ENCODE data around the gene BMP8B.
"Not testable (repeated sequence)": the region's sequence is repeated elsewhere in the genome, so short reads cannot be mapped to it uniquely, and the experiment has no call there.

Gene BMP8B

GRCh38 chr1:39779137-39779536 is 9.5 kb downstream of the BMP8B start:
- no peak for DNase-seq (ENCODE audit: extremely low read depth in 1 of 2, low read depth in 1 of 2)

GRCh38 chr1:39778463-39779099 is 10.1 kb downstream of the BMP8B start:
- not testable (repeated sequence) for DNase-seq (ENCODE audit: extremely low read depth in 1 of 2, low read depth in 1 of 2)

GRCh38 chr1:39777896-39778295 is 10.8 kb downstream of the BMP8B start:
- not testable (repeated sequence) for DNase-seq (ENCODE audit: extremely low read depth in 1 of 2, low read depth in 1 of 2)

GRCh38 chr1:39777306-39777705 is 11.4 kb downstream of the BMP8B start:
- no peak for DNase-seq (ENCODE audit: extremely low read depth in 1 of 2, low read depth in 1 of 2)

GRCh38 chr1:39776886-39777285 is 11.8 kb downstream of the BMP8B start:
- no peak for DNase-seq (ENCODE audit: extremely low read depth in 1 of 2, low read depth in 1 of 2)

GRCh38 chr1:39776400-39776713 is 12.3 kb downstream of the BMP8B start:
- no peak for DNase-seq (ENCODE audit: extremely low read depth in 1 of 2, low read depth in 1 of 2)

- not testable (repeated sequence) for DNase-seq (ENCODE audit: extremely low read depth in 1 of 2, low read depth in 1 of 2)
Observed at GRCh38 chr1:39775676-39776399, 12.8 kb downstream of the BMP8B start.

GRCh38 chr1:39775141-39775540 is 13.5 kb downstream of the BMP8B start:
- DNase-seq (ENCODE audit: extremely low read depth in 1 of 2, low read depth in 1 of 2): not testable (repeated sequence)

- DNase-seq (ENCODE audit: extremely low read depth in 1 of 2, low read depth in 1 of 2): not testable (repeated sequence)
Observed at GRCh38 chr1:39773369-39773979, 15.2 kb downstream of the BMP8B start.

GRCh38 chr1:39771022-39771532 is 17.6 kb downstream of the BMP8B start, which contains the start of gene OXCT2:
Gene OXCT2, minus strand, starts transcription at chr1:39771348. Its CDS starts 93 bp downstream, at chr1:39771255.
- DNase-seq (ENCODE audit: extremely low read depth in 1 of 2, low read depth in 1 of 2): not testable (repeated sequence)

GRCh38 chr1:39770100-39771021 is 18.3 kb downstream of the BMP8B start:
- not testable (repeated sequence) for DNase-seq (ENCODE audit: extremely low read depth in 1 of 2, low read depth in 1 of 2)

- not testable (repeated sequence) for DNase-seq (ENCODE audit: extremely low read depth in 1 of 2, low read depth in 1 of 2)
Observed at GRCh38 chr1:39769502-39769901, 19.2 kb downstream of the BMP8B start.

GRCh38 chr1:39766466-39766865 is 22.2 kb downstream of the BMP8B start:
- not testable (repeated sequence) for DNase-seq (ENCODE audit: extremely low read depth in 1 of 2, low read depth in 1 of 2)

- not testable (repeated sequence) for DNase-seq (ENCODE audit: extremely low read depth in 1 of 2, low read depth in 1 of 2)
Observed at GRCh38 chr1:39764512-39764911, 24.2 kb downstream of the BMP8B start.

GRCh38 chr1:39763619-39764374 is 24.9 kb downstream of the BMP8B start:
- DNase-seq (ENCODE audit: extremely low read depth in 1 of 2, low read depth in 1 of 2): not testable (repeated sequence)

- DNase-seq (ENCODE audit: extremely low read depth in 1 of 2, low read depth in 1 of 2): no peak
Observed at GRCh38 chr1:39762550-39763540, 25.8 kb downstream of the BMP8B start.

- DNase-seq (ENCODE audit: extremely low read depth in 1 of 2, low read depth in 1 of 2): no peak
Observed at GRCh38 chr1:39761557-39762260, 27.0 kb downstream of the BMP8B start.

- DNase-seq (ENCODE audit: extremely low read depth in 1 of 2, low read depth in 1 of 2): no peak
Observed at GRCh38 chr1:39761016-39761415, 27.6 kb downstream of the BMP8B start.
